Astrocyte of the cerebellum (primary cell): ENCODE results near the gene PRKN.
A peak's percentile ranks its signal among the peaks of the same experiment; 100 is the strongest.

Source experiments
- DNase-seq: peaks from one replicate; pipeline ENCODE4 v3.0.0-alpha.2; 2011; ENCODE audit warnings: low read depth
- H3K4me3 ChIP-seq: 2 replicates; pipeline ENCODE4 v1.5.1; 2011; ENCODE audit warnings: mild to moderate bottlenecking, low read depth, low read length, moderate library complexity
- in situ Hi-C: cut with HindIII; loops from 2 replicates; pipeline ENCODE4 v1.10.0; 2017; ENCODE audit warnings: low sequenced_read_pairs
- TF ChIP-seq, protein P1 (sequence below): IDR thresholded peaks from 2 replicates; pipeline ENCODE4 v1.5.1; 2012; ENCODE audit warnings: low read length, low read depth, moderate library complexity, mild to moderate bottlenecking; ENCODE audit errors: missing control alignments

The PRKN gene

DNA sequence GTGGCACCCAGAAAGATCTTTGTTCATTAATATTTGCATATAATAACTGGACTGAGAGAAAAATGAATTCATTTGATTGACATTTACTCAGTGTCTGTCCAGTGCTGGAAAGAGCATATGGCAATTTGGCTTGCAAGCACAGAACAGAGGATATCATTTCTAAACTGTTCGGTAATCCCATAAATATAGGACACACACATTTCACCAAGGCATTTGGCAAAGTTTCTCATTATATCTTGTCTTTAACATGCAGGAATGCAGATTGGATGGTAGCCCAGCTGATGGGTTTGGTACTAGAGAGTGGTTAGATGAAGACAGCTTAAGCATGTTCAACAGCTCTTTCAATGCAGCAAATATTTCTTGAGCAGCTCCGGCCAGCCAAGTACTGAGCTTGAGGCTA is 259.2 kb downstream of the PRKN start:
- TF ChIP-seq, protein P1, sequence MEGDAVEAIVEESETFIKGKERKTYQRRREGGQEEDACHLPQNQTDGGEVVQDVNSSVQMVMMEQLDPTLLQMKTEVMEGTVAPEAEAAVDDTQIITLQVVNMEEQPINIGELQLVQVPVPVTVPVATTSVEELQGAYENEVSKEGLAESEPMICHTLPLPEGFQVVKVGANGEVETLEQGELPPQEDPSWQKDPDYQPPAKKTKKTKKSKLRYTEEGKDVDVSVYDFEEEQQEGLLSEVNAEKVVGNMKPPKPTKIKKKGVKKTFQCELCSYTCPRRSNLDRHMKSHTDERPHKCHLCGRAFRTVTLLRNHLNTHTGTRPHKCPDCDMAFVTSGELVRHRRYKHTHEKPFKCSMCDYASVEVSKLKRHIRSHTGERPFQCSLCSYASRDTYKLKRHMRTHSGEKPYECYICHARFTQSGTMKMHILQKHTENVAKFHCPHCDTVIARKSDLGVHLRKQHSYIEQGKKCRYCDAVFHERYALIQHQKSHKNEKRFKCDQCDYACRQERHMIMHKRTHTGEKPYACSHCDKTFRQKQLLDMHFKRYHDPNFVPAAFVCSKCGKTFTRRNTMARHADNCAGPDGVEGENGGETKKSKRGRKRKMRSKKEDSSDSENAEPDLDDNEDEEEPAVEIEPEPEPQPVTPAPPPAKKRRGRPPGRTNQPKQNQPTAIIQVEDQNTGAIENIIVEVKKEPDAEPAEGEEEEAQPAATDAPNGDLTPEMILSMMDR, result no peak
- in situ Hi-C loops, result no loop called here
- peak; percentile 63 for DNase-seq
- H3K4me3 ChIP-seq, result no peak overlapping the region

DNA sequence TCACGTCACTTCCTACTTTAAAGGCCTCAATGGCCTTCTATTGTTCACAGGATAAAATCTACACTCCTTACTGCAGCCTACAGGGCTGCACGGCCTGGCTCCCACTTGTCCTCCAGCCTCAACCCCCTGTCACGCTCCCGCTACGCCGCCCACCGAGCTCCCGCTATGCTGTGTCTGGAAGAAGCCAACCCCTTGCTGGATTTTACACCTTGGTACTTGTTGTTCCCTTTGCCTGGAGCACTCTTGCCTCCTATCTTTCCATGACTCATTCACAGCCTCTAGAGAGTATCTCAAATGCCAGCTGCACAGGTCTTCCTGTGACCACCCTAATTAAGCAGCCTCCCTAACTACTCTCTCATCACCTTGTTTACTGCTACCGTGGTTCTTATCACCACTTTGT is 259.9 kb downstream of the PRKN start:
- in situ Hi-C loops, result no loop called here
- H3K4me3 ChIP-seq, result no peak overlapping the region
- DNase-seq, result no peak
- TF ChIP-seq, protein P1, result no peak

DNA sequence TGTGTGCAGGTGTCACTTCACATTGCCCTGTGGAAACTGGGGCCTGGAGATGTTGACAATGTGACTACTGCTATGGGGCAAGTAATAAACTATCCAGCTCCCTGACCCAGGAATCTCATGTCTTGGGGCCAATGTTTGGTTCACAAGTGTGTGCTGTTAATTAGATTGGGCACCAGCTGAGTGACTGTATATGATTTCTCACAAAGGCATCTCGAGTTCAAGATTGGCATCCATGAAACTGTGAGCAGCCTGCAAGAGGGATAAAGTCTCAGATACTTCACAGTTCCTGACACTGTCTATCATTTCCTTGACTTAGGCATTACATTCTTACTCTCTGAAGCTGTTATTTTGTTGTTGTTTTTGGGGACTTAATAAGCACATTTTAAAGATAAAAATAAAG is 264.0 kb downstream of the PRKN start:
- in situ Hi-C loops, result no loop called here
- TF ChIP-seq, protein P1, result no peak
- no peak overlapping the region for H3K4me3 ChIP-seq
- DNase-seq, result no peak

DNA sequence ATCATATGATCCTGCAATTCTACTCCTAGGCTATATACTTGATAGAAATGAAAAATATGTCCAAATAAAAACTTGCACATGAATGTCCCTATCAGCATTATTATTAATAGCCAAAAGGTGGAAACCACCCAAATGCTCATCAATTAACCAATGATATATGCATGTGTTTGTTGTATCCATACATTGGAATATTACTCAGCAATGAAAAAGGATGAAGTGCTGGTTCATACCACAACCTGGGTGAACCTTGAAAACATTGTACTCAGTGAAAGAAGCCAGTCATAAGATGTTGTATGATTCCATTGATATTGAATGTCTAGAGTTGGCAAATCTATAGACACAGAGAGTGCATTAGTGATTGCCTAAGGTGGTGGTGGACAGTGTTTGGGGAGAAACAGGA is 267.6 kb downstream of the PRKN start:
- H3K4me3 ChIP-seq, result no peak overlapping the region
- no peak for DNase-seq
- TF ChIP-seq, protein P1, result no peak
- in situ Hi-C loops, result no loop called here

DNA sequence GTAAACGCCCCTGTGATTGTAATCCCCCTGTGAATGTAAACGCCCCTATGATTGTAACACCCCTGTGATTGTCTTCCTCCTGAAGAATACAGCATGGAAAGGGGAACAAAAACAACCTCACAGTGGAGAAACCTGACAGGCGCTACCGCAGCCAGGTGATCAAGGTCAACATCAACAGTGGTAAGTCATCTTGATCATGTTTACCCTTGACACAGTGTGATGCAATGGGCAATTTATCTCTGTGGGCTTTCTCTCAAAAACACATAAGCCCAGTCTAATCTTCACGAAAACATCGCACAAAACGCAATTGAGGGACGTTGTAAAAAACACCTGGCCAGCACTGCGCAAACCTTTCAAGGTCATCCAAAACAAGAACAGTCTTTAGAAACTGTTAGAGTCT is 277.2 kb downstream of the PRKN start:
- no peak overlapping the region for H3K4me3 ChIP-seq
- TF ChIP-seq, protein P1, result no peak
- DNase-seq, result no peak
- in situ Hi-C loops, result no loop called here

DNA sequence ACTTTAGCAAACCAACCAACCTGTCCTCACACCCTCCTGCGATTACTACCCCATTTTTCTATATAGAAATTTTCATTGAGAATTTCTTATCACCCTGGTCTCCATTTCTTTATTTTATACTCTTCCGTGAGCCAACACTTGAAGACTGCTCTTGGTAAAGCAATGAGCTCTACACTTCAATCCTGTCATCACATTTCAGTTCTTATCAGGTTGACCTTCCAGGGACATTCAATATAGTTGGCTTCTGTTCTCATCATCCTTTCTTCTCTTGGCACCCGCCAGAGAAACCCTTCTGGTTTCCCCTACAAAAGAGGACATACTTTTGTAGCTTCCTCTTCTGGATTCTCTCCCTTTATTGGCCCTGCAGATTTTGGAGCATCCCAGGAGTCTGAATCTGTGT is 279.3 kb downstream of the PRKN start:
- no peak overlapping the region for H3K4me3 ChIP-seq
- DNase-seq, result no peak
- in situ Hi-C loops, result no loop called here
- TF ChIP-seq, protein P1, result no peak

DNA sequence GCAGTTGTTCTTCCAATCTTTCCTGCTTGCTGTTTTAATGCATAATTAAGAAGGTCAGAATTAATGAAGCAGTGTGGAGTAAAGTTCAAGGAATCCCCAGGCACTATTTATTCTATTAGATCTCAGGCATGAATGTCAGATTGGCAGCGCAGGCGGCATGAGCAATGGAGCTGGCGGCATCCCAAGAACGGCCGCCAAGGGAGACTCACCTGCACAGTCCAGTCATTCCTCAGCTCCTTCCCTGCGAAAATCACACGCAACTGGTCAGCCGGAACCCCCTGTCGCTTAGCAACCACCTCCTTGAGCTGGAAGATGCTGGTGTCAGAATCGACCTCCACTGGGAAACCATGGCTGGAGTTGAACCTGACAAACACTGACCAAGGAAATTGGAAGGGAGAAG is 284.5 kb downstream of the PRKN start:
- no peak overlapping the region for H3K4me3 ChIP-seq
- DNase-seq, result no peak
- in situ Hi-C loops, result no loop called here
- TF ChIP-seq, protein P1, result no peak
